Omental fat pad (tissue), 4 donors: ENCODE measurements around the gene PGM1. TPM values are rescaled to one million over a fixed set of nuclear protein-coding genes. Genes with fewer than 3 reads are reported as not detected.

Experiments used
- ATAC-seq: fragments of 150-250 bp; one replicate; pipeline ENCODE4 v1.9.1; 2016; ENCODE audit warnings: mild to moderate bottlenecking, moderate library complexity; ENCODE audit not compliant: low FRiP score
- DNase-seq: peaks from one replicate; pipeline ENCODE4 v3.0.0-alpha.2; 2019; ENCODE audit warnings: low spot score
- total RNA-seq, 4 donors: library from RNA; depleted of rRNA; stranded (reverse); fragments of >200 nt; gene quantifications; one replicate each; pipeline ENCODE4 v1.1.0, GENCODE V29; 2016
- TF ChIP-seq, protein P1 (sequence below), 3 donors: fragments of 450-650 bp; IDR thresholded peaks; one replicate each; pipeline ENCODE4 v1.5.1; 2016 to 2017; ENCODE audit warnings: antibody characterized with exemption in 3 of 3, mild to moderate bottlenecking in 3 of 3, moderate library complexity in 2 of 3

Gene PGM1
- total RNA-seq, 4 donors from 2014 or later, result 71.2 to 312 (median 162) TPM

DNA sequence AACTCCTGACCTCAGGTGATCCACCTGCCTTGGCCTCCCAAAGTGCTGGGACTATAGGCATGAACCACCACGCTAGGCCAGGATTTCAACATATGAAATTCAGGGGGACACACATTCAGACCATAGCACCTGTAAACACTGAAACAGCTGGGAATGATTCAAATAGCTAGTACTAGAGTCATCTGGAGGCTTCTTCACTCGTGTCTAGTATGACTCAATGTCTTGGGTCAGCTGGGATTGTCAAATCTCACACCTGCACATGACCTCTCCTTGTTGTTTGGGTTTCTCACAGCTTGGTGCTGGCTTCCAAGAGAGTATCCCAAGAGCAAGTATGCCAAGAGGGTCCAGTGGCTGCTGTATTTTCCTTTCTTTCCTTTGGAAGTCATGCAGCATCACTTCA is 75.1 kb downstream of the PGM1 start:
- TF ChIP-seq, protein P1, sequence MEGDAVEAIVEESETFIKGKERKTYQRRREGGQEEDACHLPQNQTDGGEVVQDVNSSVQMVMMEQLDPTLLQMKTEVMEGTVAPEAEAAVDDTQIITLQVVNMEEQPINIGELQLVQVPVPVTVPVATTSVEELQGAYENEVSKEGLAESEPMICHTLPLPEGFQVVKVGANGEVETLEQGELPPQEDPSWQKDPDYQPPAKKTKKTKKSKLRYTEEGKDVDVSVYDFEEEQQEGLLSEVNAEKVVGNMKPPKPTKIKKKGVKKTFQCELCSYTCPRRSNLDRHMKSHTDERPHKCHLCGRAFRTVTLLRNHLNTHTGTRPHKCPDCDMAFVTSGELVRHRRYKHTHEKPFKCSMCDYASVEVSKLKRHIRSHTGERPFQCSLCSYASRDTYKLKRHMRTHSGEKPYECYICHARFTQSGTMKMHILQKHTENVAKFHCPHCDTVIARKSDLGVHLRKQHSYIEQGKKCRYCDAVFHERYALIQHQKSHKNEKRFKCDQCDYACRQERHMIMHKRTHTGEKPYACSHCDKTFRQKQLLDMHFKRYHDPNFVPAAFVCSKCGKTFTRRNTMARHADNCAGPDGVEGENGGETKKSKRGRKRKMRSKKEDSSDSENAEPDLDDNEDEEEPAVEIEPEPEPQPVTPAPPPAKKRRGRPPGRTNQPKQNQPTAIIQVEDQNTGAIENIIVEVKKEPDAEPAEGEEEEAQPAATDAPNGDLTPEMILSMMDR (IDR thresholded peaks at IDR 0.05), result no peak
- ATAC-seq, result no peak
- no peak for DNase-seq

DNA sequence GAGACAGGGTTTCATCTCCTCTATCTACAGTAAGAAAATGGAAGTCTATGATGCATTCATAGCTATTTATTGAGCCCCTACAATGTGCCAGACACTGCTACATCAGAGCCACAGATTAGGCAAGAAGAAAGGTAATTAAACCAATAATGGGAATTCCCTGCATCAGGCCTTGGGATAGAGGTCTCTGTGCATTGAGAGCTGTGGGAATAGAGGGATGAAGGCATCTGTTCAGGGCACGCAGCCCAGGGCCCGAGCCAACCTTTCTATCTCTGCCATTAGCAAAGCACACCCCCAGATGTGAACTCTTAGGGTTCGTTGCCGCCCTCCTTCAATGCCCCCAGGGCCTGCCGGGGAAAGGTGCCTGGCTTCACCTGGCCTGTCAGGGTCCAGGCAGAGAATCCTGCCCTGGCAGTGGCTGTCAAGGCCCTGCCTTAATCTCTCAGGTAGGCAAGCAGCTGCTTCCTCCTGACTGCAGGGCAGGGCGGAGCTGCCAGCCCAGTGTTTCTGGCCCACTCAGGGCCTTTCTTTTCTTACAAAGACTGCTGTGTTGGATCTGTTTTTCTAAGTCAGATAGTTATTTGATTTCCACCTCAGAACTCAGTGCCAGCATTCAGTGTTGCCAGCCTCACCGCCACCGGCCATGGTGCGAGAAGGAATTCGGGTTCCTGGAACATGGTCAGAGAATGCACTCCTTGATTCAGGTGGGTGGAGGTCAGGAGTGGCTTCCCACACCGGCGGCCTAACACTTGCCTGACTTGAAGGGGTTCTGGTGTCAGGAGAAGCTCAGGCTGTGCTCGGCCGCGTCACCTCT is 76.1 kb downstream of the PGM1 start:
- no peak for DNase-seq
- no peak for ATAC-seq

DNA sequence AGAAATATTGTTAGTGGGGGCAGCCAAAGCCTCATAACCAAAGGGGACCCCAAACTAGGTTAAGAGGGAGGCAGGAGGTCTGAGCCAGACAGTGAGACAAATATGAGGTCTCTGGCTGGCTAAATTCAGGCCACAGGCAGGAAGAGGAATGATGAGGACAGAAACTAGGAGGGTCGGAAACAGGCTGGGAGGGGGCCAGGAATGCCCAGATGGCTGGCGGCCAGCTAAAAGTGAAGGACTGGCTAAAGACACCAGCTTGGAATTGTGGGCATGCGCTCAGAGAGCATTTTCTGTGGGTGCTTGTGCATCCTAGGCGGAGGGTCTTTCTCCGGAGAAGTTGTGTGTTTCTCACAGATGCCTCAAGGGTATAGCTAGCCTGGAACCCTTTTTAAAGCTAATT is 77.0 kb downstream of the PGM1 start:
- TF ChIP-seq, protein P1 (IDR thresholded peaks at IDR 0.05), result no peak
- no peak for ATAC-seq
- DNase-seq, result no peak

More for the DNA sequence above, 76.1 kb downstream of the PGM1 start:
- TF ChIP-seq, protein P1 (IDR thresholded peaks at IDR 0.05), result no peak

DNA sequence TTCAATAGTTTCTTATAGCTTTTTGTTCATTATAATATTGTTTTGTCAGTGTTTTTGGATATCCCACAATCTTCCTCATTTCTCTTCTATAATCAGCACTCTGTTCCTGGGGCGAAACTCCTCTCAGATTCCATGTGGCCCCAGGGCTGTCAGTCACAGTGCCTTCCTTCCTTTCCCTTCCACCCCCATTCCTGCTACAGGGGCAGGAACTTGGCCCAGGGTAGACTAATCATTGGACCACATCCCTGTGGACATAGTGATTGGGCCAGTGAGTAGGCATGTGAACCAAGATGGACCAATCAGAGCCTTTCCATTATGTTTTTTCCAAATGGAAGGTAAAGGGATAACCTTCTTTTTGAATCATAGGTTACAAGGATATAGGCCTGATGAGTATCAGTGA is 78.3 kb downstream of the PGM1 start:
- ATAC-seq (no peak), DNase-seq (no peak)
- TF ChIP-seq, protein P1 (IDR thresholded peaks at IDR 0.05), result no peak

DNA sequence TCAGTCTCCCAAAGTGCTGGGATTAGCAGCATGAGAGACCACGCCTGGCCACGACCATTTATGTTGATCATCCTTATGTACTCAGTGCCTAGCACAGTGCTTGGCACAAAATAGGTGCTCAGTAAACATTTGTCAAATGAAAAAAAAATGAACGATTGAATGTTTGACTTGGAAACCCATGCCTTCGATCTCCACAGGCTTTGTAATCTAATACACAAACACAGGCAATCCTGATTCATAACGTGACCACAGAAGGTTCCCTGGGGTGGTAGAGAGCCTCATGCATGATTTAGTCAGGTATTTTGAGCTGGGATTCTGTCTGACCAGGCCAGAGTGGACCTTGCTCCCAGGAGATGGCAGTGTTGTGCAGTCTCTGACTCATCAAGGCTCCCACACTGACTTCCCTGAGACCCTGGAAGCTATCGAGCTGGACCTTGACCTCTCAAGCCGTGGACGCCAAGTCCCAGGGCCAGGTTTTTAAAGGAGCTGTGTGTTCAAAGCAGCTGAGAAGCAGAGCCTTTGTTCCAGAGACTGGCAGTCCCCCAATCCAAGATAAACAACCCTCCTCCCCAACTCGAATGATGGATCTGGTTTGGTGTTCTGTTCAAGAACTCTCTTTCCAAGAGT is 81.1 kb downstream of the PGM1 start:
- ATAC-seq (peak; percentile 96), DNase-seq (peak; percentile 46)
- TF ChIP-seq, protein P1 (IDR thresholded peaks at IDR 0.05), result no peak

DNA sequence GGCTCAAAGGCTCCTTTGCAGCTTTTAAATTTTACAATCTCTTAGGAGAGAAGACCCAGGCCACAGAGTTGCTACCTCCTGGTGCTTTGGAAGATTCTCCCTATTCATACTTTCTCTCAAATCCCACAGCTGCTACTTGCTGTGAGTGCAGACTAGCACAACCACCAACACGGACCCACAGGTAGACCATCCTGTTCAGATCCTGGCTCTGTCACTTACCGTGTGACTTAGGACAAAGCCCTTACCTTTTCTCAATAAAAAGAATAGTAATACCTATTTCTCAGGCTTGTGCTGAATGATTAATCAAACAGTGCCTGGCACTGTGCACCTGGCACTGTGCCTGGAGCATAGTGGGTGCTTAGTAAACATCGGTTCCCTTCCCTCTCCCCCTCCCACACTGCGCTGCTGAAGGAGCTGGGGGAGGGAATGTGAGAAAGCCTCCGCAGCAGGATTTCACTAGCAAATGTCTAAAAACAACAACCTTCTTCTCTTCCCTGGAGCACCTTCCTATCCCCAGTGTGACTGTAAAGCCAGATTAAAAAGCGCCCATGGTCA is 81.7 kb downstream of the PGM1 start:
- DNase-seq, result no peak
- ATAC-seq, result peak; percentile 18
- TF ChIP-seq, protein P1 (IDR thresholded peaks at IDR 0.05), result no peak
